HEK293 (cell line): ENCODE results near the gene MRPL34.
A peak's percentile ranks its signal among the peaks of the same experiment; 100 is the strongest.

Source experiments
- FEZF1 ChIP-seq: fragments of 450-650 bp; formaldehyde crosslinking; IDR thresholded peaks from 2 replicates; pipeline ENCODE4 v1.5.1; 2016; ENCODE audit warnings: missing biosample characterization, missing genetic modification characterization
- GLI4 ChIP-seq: fragments of 450-650 bp; formaldehyde crosslinking; IDR thresholded peaks from 2 replicates; pipeline ENCODE4 v1.5.1; 2016; ENCODE audit warnings: missing biosample characterization, missing genetic modification characterization
- IKZF3 ChIP-seq: fragments of 450-650 bp; IDR thresholded peaks from 2 replicates; pipeline ENCODE4 v1.5.0; 2018; ENCODE audit warnings: missing biosample characterization, mild to moderate bottlenecking, missing genetic modification characterization, moderate library complexity
- KLF16 ChIP-seq: fragments of 450-650 bp; formaldehyde crosslinking; IDR thresholded peaks from 2 replicates; pipeline ENCODE4 v1.5.1; 2017; ENCODE audit warnings: missing biosample characterization, missing genetic modification characterization
- RBAK ChIP-seq: fragments of 450-650 bp; formaldehyde crosslinking; IDR thresholded peaks from 2 replicates; pipeline ENCODE4 v1.5.1; 2016; ENCODE audit warnings: missing biosample characterization, missing genetic modification characterization
- SCRT1 ChIP-seq: fragments of 450-650 bp; formaldehyde crosslinking; IDR thresholded peaks from 2 replicates; pipeline ENCODE4 v1.5.1; 2016; ENCODE audit warnings: missing biosample characterization, missing genetic modification characterization, borderline replicate concordance
- ZBTB21 ChIP-seq: fragments of 450-650 bp; formaldehyde crosslinking; IDR thresholded peaks from 2 replicates; pipeline ENCODE4 v1.5.1; 2017; ENCODE audit warnings: missing biosample characterization, missing genetic modification characterization
- ZBTB8A ChIP-seq: fragments of 450-650 bp; formaldehyde crosslinking; IDR thresholded peaks from 2 replicates; pipeline ENCODE4 v1.5.1; 2016; ENCODE audit warnings: missing biosample characterization, missing genetic modification characterization
- ZFHX2 ChIP-seq: fragments of 450-650 bp; formaldehyde crosslinking; conservative IDR thresholded peaks from 2 replicates; pipeline ENCODE4 v1.5.1; 2016; ENCODE audit warnings: missing biosample characterization, missing genetic modification characterization
- ZFP37 ChIP-seq: fragments of 450-650 bp; formaldehyde crosslinking; IDR thresholded peaks from 2 replicates; pipeline ENCODE4 v1.5.1; 2016; ENCODE audit warnings: missing biosample characterization, missing genetic modification characterization
- ZNF146 ChIP-seq: fragments of 450-650 bp; formaldehyde crosslinking; IDR thresholded peaks from 2 replicates; pipeline ENCODE4 v1.5.1; 2016; ENCODE audit warnings: missing biosample characterization, missing genetic modification characterization
- ZNF211 ChIP-seq: fragments of 450-650 bp; formaldehyde crosslinking; IDR thresholded peaks from 2 replicates; pipeline ENCODE4 v1.5.1; 2016; ENCODE audit warnings: low read depth, missing biosample characterization, missing genetic modification characterization
- ZNF266 ChIP-seq: fragments of 450-650 bp; formaldehyde crosslinking; IDR thresholded peaks from 2 replicates; pipeline ENCODE4 v1.5.1; 2016; ENCODE audit warnings: missing biosample characterization, missing genetic modification characterization, low read depth
- ZNF426 ChIP-seq: fragments of 450-650 bp; formaldehyde crosslinking; IDR thresholded peaks from 2 replicates; pipeline ENCODE4 v1.5.1; 2017; ENCODE audit warnings: missing biosample characterization, missing genetic modification characterization, mild to moderate bottlenecking, inconsistent platforms, moderate library complexity
- ZNF571 ChIP-seq: fragments of 450-650 bp; formaldehyde crosslinking; IDR thresholded peaks from 2 replicates; pipeline ENCODE4 v1.5.0; 2017; ENCODE audit warnings: missing biosample characterization, missing genetic modification characterization
- ZNF629 ChIP-seq: fragments of 450-650 bp; formaldehyde crosslinking; IDR thresholded peaks from 2 replicates; pipeline ENCODE4 v1.5.1; 2017; ENCODE audit warnings: missing biosample characterization, missing genetic modification characterization
- ZNF664 ChIP-seq: fragments of 450-650 bp; formaldehyde crosslinking; IDR thresholded peaks from 2 replicates; pipeline ENCODE4 v1.5.1; 2016; ENCODE audit warnings: missing biosample characterization, missing genetic modification characterization
- ZNF768 ChIP-seq: fragments of 450-650 bp; formaldehyde crosslinking; IDR thresholded peaks from 2 replicates; pipeline ENCODE4 v1.5.1; 2018; ENCODE audit warnings: missing biosample characterization, mild to moderate bottlenecking, missing genetic modification characterization
- TF ChIP-seq, protein P1 (sequence below): fragments of 450-650 bp; IDR thresholded peaks from 2 replicates; pipeline ENCODE4 v1.5.1; 2018; ENCODE audit warnings: missing biosample characterization, mild to moderate bottlenecking, missing genetic modification characterization
- TF ChIP-seq, protein P2 (sequence below): fragments of 450-650 bp; formaldehyde crosslinking; IDR thresholded peaks from 2 replicates; pipeline ENCODE4 v1.5.1; 2016; ENCODE audit warnings: missing biosample characterization, missing genetic modification characterization, borderline replicate concordance
- TF ChIP-seq, protein P3 (sequence below): fragments of 450-650 bp; formaldehyde crosslinking; IDR thresholded peaks from 2 replicates; pipeline ENCODE4 v1.5.1; 2016; ENCODE audit warnings: missing biosample characterization, missing genetic modification characterization
- TF ChIP-seq, protein P4 (sequence below): fragments of 450-650 bp; formaldehyde crosslinking; IDR thresholded peaks from 2 replicates; pipeline ENCODE4 v1.5.1; 2016; ENCODE audit warnings: missing biosample characterization, missing genetic modification characterization
- TF ChIP-seq, protein P5 (sequence below): fragments of 450-650 bp; formaldehyde crosslinking; IDR thresholded peaks from 2 replicates; pipeline ENCODE4 v1.5.1; 2017; ENCODE audit warnings: missing biosample characterization, missing genetic modification characterization
- TF ChIP-seq, protein P6 (sequence below): fragments of 450-650 bp; formaldehyde crosslinking; IDR thresholded peaks from 2 replicates; pipeline ENCODE4 v1.5.1; 2016; ENCODE audit warnings: missing biosample characterization, missing genetic modification characterization
- TF ChIP-seq, protein P7 (sequence below): fragments of 450-650 bp; formaldehyde crosslinking; IDR thresholded peaks from 2 replicates; pipeline ENCODE4 v1.5.1; 2016; ENCODE audit warnings: missing biosample characterization, missing genetic modification characterization, borderline replicate concordance

The MRPL34 gene

DNA sequence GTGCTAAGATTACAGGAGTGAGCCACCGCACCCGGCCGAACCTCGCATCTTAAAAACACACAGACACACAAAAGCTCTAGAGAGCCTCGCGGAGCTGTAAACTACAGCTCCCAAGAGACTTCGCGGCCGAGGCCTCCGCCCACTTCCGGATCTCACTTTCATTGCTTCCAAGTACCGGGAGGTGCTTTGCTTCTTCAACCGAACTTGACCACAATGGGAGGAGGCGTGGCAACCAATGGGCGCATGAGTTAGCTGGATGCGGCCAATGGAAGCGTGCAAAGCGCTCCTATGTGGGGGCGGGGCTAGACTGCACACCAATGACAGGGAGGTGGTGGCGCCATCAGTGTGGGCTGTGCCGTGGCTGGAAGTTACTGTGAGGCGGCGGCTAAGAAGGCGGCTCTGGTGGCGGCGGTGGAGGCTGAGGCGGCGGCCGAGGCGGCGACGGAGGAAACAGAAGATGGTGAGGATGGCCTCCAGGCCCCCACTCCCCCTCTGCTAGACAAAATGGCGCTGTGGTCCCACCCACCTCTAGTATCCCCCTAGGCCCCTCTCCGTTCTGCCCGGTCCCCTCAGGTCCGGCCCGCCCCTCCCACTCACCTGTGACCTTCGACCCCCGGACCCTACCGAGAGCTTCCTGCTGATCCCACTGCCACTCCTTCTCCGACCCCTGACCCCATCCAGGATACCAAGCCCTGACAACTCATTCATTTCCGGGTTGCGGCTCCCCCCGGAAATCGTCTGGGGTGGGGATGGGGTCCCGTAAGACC is 3.7 kb downstream of the MRPL34 start, which contains the start of gene DDA1 (continued):
- no peak for TF ChIP-seq ZNF426 (tag by site-specific recombination)
- peak; percentile 34; the same call in 1 of the 2 replicates for TF ChIP-seq ZBTB21
- no peak for TF ChIP-seq ZNF146 (tag by site-specific recombination)
- no peak for TF ChIP-seq ZNF571 (tag by site-specific recombination)
- TF ChIP-seq ZNF211, result no peak
- 0 out of 2 replicates have a peak, but pooled peaks have one; percentile 20 for TF ChIP-seq IKZF3 (tag by site-specific recombination)
- TF ChIP-seq, protein P1, sequence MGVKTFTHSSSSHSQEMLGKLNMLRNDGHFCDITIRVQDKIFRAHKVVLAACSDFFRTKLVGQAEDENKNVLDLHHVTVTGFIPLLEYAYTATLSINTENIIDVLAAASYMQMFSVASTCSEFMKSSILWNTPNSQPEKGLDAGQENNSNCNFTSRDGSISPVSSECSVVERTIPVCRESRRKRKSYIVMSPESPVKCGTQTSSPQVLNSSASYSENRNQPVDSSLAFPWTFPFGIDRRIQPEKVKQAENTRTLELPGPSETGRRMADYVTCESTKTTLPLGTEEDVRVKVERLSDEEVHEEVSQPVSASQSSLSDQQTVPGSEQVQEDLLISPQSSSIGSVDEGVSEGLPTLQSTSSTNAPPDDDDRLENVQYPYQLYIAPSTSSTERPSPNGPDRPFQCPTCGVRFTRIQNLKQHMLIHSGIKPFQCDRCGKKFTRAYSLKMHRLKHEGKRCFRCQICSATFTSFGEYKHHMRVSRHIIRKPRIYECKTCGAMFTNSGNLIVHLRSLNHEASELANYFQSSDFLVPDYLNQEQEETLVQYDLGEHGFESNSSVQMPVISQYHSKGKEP, result no peak
- TF ChIP-seq ZNF629 (tag by site-specific recombination), result peak; percentile 57; the same call in 1 of the 2 replicates
- no peak for TF ChIP-seq ZNF266 (tag by site-specific recombination)
- TF ChIP-seq RBAK (tag by site-specific recombination), result no peak
- TF ChIP-seq, protein P2, sequence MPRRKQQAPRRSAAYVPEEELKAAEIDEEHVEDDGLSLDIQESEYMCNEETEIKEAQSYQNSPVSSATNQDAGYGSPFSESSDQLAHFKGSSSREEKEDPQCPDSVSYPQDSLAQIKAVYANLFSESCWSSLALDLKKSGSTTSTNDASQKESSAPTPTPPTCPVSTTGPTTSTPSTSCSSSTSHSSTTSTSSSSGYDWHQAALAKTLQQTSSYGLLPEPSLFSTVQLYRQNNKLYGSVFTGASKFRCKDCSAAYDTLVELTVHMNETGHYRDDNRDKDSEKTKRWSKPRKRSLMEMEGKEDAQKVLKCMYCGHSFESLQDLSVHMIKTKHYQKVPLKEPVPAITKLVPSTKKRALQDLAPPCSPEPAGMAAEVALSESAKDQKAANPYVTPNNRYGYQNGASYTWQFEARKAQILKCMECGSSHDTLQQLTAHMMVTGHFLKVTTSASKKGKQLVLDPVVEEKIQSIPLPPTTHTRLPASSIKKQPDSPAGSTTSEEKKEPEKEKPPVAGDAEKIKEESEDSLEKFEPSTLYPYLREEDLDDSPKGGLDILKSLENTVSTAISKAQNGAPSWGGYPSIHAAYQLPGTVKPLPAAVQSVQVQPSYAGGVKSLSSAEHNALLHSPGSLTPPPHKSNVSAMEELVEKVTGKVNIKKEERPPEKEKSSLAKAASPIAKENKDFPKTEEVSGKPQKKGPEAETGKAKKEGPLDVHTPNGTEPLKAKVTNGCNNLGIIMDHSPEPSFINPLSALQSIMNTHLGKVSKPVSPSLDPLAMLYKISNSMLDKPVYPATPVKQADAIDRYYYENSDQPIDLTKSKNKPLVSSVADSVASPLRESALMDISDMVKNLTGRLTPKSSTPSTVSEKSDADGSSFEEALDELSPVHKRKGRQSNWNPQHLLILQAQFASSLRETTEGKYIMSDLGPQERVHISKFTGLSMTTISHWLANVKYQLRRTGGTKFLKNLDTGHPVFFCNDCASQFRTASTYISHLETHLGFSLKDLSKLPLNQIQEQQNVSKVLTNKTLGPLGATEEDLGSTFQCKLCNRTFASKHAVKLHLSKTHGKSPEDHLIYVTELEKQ (tag by site-specific recombination), result no peak
- TF ChIP-seq GLI4 (tag by site-specific recombination), result no peak
- no peak; the same call in 1 of the 2 replicates for TF ChIP-seq ZNF768
- TF ChIP-seq, protein P3, sequence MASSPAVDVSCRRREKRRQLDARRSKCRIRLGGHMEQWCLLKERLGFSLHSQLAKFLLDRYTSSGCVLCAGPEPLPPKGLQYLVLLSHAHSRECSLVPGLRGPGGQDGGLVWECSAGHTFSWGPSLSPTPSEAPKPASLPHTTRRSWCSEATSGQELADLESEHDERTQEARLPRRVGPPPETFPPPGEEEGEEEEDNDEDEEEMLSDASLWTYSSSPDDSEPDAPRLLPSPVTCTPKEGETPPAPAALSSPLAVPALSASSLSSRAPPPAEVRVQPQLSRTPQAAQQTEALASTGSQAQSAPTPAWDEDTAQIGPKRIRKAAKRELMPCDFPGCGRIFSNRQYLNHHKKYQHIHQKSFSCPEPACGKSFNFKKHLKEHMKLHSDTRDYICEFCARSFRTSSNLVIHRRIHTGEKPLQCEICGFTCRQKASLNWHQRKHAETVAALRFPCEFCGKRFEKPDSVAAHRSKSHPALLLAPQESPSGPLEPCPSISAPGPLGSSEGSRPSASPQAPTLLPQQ, result peak; percentile 64
- TF ChIP-seq FEZF1 (tag by site-specific recombination), result no peak
- no peak for TF ChIP-seq ZNF664 (tag by site-specific recombination)
- TF ChIP-seq SCRT1, result 0 out of 2 replicates have a peak, but pooled peaks have one; percentile 10
- TF ChIP-seq, protein P4, sequence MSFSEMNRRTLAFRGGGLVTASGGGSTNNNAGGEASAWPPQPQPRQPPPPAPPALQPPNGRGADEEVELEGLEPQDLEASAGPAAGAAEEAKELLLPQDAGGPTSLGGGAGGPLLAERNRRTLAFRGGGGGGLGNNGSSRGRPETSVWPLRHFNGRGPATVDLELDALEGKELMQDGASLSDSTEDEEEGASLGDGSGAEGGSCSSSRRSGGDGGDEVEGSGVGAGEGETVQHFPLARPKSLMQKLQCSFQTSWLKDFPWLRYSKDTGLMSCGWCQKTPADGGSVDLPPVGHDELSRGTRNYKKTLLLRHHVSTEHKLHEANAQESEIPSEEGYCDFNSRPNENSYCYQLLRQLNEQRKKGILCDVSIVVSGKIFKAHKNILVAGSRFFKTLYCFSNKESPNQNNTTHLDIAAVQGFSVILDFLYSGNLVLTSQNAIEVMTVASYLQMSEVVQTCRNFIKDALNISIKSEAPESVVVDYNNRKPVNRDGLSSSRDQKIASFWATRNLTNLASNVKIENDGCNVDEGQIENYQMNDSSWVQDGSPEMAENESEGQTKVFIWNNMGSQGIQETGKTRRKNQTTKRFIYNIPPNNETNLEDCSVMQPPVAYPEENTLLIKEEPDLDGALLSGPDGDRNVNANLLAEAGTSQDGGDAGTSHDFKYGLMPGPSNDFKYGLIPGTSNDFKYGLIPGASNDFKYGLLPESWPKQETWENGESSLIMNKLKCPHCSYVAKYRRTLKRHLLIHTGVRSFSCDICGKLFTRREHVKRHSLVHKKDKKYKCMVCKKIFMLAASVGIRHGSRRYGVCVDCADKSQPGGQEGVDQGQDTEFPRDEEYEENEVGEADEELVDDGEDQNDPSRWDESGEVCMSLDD (tag by site-specific recombination), result peak; percentile 78
- TF ChIP-seq, protein P5, sequence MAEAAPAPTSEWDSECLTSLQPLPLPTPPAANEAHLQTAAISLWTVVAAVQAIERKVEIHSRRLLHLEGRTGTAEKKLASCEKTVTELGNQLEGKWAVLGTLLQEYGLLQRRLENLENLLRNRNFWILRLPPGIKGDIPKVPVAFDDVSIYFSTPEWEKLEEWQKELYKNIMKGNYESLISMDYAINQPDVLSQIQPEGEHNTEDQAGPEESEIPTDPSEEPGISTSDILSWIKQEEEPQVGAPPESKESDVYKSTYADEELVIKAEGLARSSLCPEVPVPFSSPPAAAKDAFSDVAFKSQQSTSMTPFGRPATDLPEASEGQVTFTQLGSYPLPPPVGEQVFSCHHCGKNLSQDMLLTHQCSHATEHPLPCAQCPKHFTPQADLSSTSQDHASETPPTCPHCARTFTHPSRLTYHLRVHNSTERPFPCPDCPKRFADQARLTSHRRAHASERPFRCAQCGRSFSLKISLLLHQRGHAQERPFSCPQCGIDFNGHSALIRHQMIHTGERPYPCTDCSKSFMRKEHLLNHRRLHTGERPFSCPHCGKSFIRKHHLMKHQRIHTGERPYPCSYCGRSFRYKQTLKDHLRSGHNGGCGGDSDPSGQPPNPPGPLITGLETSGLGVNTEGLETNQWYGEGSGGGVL (tag by site-specific recombination), result no peak
- TF ChIP-seq, protein P6, sequence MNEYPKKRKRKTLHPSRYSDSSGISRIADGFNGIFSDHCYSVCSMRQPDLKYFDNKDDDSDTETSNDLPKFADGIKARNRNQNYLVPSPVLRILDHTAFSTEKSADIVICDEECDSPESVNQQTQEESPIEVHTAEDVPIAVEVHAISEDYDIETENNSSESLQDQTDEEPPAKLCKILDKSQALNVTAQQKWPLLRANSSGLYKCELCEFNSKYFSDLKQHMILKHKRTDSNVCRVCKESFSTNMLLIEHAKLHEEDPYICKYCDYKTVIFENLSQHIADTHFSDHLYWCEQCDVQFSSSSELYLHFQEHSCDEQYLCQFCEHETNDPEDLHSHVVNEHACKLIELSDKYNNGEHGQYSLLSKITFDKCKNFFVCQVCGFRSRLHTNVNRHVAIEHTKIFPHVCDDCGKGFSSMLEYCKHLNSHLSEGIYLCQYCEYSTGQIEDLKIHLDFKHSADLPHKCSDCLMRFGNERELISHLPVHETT, result 0 out of 2 replicates have a peak, but pooled peaks have one; percentile 42
- peak; percentile 91 for TF ChIP-seq ZFHX2 (tag by site-specific recombination)
- TF ChIP-seq ZBTB8A (tag by site-specific recombination), result no peak
- TF ChIP-seq, protein P7, sequence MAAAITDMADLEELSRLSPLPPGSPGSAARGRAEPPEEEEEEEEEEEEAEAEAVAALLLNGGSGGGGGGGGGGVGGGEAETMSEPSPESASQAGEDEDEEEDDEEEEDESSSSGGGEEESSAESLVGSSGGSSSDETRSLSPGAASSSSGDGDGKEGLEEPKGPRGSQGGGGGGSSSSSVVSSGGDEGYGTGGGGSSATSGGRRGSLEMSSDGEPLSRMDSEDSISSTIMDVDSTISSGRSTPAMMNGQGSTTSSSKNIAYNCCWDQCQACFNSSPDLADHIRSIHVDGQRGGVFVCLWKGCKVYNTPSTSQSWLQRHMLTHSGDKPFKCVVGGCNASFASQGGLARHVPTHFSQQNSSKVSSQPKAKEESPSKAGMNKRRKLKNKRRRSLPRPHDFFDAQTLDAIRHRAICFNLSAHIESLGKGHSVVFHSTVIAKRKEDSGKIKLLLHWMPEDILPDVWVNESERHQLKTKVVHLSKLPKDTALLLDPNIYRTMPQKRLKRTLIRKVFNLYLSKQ (tag by site-specific recombination), result no peak
- peak; percentile 91 for TF ChIP-seq KLF16
- 0 out of 2 replicates have a peak, but pooled peaks have one; percentile 23 for TF ChIP-seq ZFP37
